GM19035 (cell line): ENCODE data around the gene GABRG2.

Experiments used
- ATAC-seq: cut with Tn5 transposase; IDR thresholded peaks from one replicate; pipeline ENCODE4 v1.9.1; 2021; ENCODE audit not compliant: unreplicated experiment

Gene GABRG2

DNA sequence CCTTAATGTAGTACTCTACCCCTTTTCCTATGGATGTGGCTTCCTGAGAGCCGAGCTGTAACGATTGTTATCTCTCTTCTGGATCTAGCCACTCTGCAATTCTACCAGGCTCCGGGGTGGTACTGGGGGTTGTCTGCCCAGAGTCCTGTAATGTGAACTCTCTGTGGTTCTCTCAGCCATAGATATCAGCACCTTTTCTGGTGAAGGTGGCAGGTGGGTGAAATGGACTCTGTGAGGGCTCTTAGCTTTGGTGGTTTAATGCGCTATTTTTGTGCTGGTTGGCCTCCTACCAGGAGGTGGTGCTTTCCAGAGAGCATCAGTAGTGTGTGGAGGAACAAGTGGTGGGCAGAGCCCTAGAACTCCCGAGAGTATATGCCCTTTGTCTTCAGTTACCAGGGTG, 122.1 kb downstream of the GABRG2 start:
- ATAC-seq, result no peak

DNA sequence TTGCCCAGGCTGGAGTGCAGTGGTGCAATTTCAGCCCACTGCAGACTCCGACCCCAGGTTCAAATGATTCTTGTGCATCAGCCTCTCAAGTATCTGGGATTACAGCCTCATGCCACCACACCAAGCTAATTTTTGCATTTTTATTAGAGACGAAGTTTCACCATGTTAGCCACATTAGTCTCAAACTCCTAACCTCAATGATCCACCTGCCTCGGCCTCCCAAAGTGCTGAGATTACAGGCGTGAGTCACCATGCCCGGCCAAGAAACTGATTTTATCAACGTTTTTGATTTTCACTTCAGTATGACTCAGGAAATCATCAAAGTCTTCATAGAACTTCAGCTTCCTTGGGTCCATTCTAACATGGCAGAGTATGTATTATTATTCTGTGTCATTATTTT, 125.4 kb downstream of the GABRG2 start:
- ATAC-seq, result no peak

DNA sequence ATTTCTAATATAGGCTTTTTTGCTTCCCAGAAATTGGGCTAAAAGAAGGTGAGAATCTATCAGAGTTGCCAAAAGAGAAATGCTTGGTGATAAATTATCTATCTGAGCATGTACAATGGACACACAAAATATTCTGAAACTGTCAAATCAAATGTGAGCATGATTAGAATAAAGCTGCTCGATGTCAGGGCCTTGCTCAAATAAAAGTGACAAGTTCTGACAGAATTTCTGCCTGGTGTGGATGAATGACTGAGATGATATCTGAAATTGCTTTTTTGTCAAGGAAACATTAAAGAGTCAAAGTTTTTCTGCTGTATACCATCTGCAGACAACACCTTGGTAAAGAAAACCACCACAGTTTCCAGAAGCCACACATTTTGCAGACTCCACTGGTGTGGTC, 128.8 kb downstream of the GABRG2 start:
- ATAC-seq, result no peak

DNA sequence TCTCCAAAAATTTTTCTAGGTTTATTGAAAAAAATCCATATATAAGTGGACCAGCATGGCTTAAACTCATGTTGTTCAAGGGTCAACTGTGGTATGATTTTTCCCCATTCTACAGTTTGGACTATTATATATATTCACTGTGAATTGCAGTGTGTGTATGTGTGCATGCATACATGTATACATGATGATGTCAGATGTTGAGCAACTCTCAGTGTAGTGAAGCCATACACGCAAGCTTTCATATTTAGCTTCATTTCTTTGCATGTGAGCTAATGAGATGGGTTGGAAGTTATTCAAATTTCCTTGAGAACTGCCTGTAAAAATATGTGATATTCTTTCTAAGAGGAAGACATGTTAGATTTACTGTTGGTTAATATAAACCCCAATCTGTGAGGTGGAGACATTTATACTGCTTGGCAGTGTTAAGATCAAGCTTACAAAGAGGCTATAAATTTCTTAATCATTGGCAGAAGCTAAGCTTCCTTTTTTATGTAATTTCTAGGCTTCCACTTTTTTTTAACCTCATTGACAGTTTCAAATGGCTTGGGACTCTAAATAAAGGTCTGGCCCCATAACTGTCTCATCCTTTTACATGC, 134.8 kb downstream of the GABRG2 start:
- ATAC-seq, result no peak
